Vein endothelial cell (primary cell): Measurements from ENCODE around the gene CD72. TPM values are rescaled to one million over a fixed set of nuclear protein-coding genes. Genes with fewer than 3 reads are reported as not detected.

Source experiments
- small RNA-seq: library from RNA; depleted of rRNA; stranded (forward); fragments of <200 nt; gene quantifications from one replicate; pipeline ENCODE3, GENCODE V24; 2012
- total RNA-seq: library from RNA; depleted of rRNA; stranded (reverse); fragments of >200 nt; gene quantifications from 2 replicates; pipeline ENCODE4 v1.2.3, GENCODE V29; 2012

Gene CD72
- not detected in 2 replicates for total RNA-seq

GRCh38 chr9:35618325-35618727, at the start of gene CD72:
Gene CD72 (minus strand): TSS chr9:35618413. CDS start chr9:35618303, 110 bp downstream.

GRCh38 chr9:35664531-35665470, 46.6 kb upstream of the CD72 start, which contains the start of gene ARHGEF39:
Gene ARHGEF39 (minus strand): TSS chr9:35665195. CDS start chr9:35665169, 26 bp downstream.

GRCh38 chr9:35658137-35658967, 40.1 kb upstream of the CD72 start, which contains the start of gene CCDC107:
Gene CCDC107 (plus strand): TSS chr9:35658292. CDS start chr9:35658380, 88 bp downstream.

GRCh38 chr9:35657546-35658136, 39.4 kb upstream of the CD72 start, which contains the start of gene RMRP:
Gene RMRP (minus strand): TSS chr9:35658019.

GRCh38 chr9:35650341-35651158, 32.3 kb upstream of the CD72 start, which contains the start of gene SIT1:
Gene SIT1 (minus strand): TSS chr9:35650931. CDS start chr9:35650853, 78 bp downstream.

GRCh38 chr9:35604578-35605350, 13.4 kb downstream of the CD72 start, which contains the start of gene TESK1:
Gene TESK1 (plus strand): TSS chr9:35605262. CDS start chr9:35605620, 358 bp downstream.

Small RNAs within 50 kb of the gene (small RNA-seq; reads per million reads assigned to genes)
- gene MIR4667 (0.19 reads per million), gene RMRP (not detected), gene RPS29P17 (not detected)

Other genes starting within 250 kb of the CD72 start
- gene RUSC2, start 128.3 kb downstream of the CD72 start, total RNA-seq = 28.7 and 39.5 TPM in 2 replicates
- 7.2 and 9.5 TPM in 2 replicates for gene TESK1, start 13.2 kb downstream of the CD72 start, total RNA-seq
- gene SIT1, start 32.5 kb upstream of the CD72 start, total RNA-seq = not detected in 2 replicates
- 49,879 and 52,393 TPM in 2 replicates for gene RMRP, start 39.6 kb upstream of the CD72 start, total RNA-seq
- gene CCDC107, start 39.9 kb upstream of the CD72 start, total RNA-seq = 6.0 and 10.1 TPM in 2 replicates
- 1.6 and 3.5 TPM in 2 replicates for gene ARHGEF39, start 46.8 kb upstream of the CD72 start, total RNA-seq
- 0.10 TPM in 1 of 2 replicates, not detected in the other for gene CA9, start 55.5 kb upstream of the CD72 start, total RNA-seq
- 10.5 and 20.2 TPM in 2 replicates for gene TPM2, start 71.5 kb upstream of the CD72 start, total RNA-seq
- gene TLN1, start 113.8 kb upstream of the CD72 start, total RNA-seq = 294 and 296 TPM in 2 replicates
- 51.3 and 60.4 TPM in 2 replicates for gene CREB3, start 114.3 kb upstream of the CD72 start, total RNA-seq
- 133 and 134 TPM in 2 replicates for gene GBA2, start 130.8 kb upstream of the CD72 start, total RNA-seq
- 19.4 and 25.5 TPM in 2 replicates for gene RGP1, start 130.9 kb upstream of the CD72 start, total RNA-seq
- 22.4 and 50.3 TPM in 2 replicates for gene MSMP, start 135.9 kb upstream of the CD72 start, total RNA-seq
- gene NPR2, start 173.2 kb upstream of the CD72 start, total RNA-seq = 5.6 and 5.8 TPM in 2 replicates
- 0.10 TPM in 1 of 2 replicates, not detected in the other for gene SPAG8, start 193.8 kb upstream of the CD72 start, total RNA-seq
- 6.2 and 10.0 TPM in 2 replicates for gene HINT2, start 196.6 kb upstream of the CD72 start, total RNA-seq
- not detected in 2 replicates for gene FAM221B, start 210.3 kb upstream of the CD72 start, total RNA-seq
- 0.19 and 0.98 TPM in 2 replicates for gene TMEM8B, start 210.8 kb upstream of the CD72 start, total RNA-seq